Caco-2 (cell line): ENCODE results near the gene BDKRB1. TPM values are rescaled to one million over a fixed set of nuclear protein-coding genes. Genes with fewer than 3 reads are reported as not detected.

Source experiments
- BruUV-seq: library from RNA; stranded (reverse); fragments of 400-500 nt; replicated peaks from 2 replicates; lab custom pipeline; 2021; lab: Mats Ljungman, UMichigan
- CTCF ChIA-PET: fragments of 300-600 bp; sonication (Branson Sonifier 250); formaldehyde crosslinking; loops from one replicate; lab custom pipeline; 2022; ENCODE audit warnings: antibody characterized with exemption; lab: Charles Lee
- POLR2A ChIA-PET: fragments of 300-600 bp; sonication (Branson Sonifier 250); formaldehyde crosslinking; loops from one replicate; lab custom pipeline; 2022; ENCODE audit warnings: antibody characterized with exemption; lab: Charles Lee
- DNase-seq, 2 experiments: peaks; one replicate each; pipeline versions ENCODE4 v3.0.0 to v3.0.0-alpha.2; 2020 to 2022
- H3K27me3 ChIP-seq: replicated peaks from 2 replicates; pipeline ENCODE4 v1.6.0; 2011; ENCODE audit warnings: low read length; ENCODE audit not compliant: control insufficient read depth, insufficient read depth
- H3K36me3 ChIP-seq: 2 replicates; pipeline ENCODE4 v1.5.1; 2011; ENCODE audit warnings: low read length; ENCODE audit not compliant: control insufficient read depth, insufficient read depth
- H3K4me1 ChIP-seq: fragments of 250-450 bp; sonication (Bioruptor Pico); 2 replicates; pipeline ENCODE4 v1.5.1; 2020; ENCODE audit warnings: mild to moderate bottlenecking
- H3K4me3 ChIP-seq: 2 replicates; pipeline ENCODE4 v1.5.1; 2011; ENCODE audit warnings: low read depth, mild to moderate bottlenecking, control low read depth, low read length
- H3K9me3 ChIP-seq: fragments of 250-450 bp; sonication (Bioruptor Pico); 2 replicates; pipeline ENCODE4 v1.5.1; 2020; ENCODE audit warnings: mild to moderate bottlenecking, moderate library complexity
- H3K27ac Mint-ChIP-seq: one replicate; pipeline ENCODE4 v1.8.0; 2022; ENCODE audit warnings: mixed read lengths; ENCODE audit not compliant: unreplicated experiment
- H3K27me3 Mint-ChIP-seq: one replicate; pipeline ENCODE4 v1.8.0; 2022; ENCODE audit warnings: mixed read lengths; ENCODE audit not compliant: insufficient read depth, unreplicated experiment
- H3K36me3 Mint-ChIP-seq: one replicate; pipeline ENCODE4 v1.8.0; 2022; ENCODE audit warnings: mild to moderate bottlenecking, mixed read lengths; ENCODE audit not compliant: insufficient read depth, unreplicated experiment
- H3K4me1 Mint-ChIP-seq: one replicate; pipeline ENCODE4 v1.8.0; 2022; ENCODE audit warnings: low read depth, mixed read lengths; ENCODE audit not compliant: unreplicated experiment
- H3K4me3 Mint-ChIP-seq: one replicate; pipeline ENCODE4 v1.8.0; 2022; ENCODE audit warnings: mild to moderate bottlenecking, moderate library complexity, mixed read lengths; ENCODE audit not compliant: unreplicated experiment
- H3K9me3 Mint-ChIP-seq: one replicate; pipeline ENCODE4 v1.8.0; 2022; ENCODE audit warnings: mixed read lengths; ENCODE audit not compliant: unreplicated experiment
- intact Hi-C: fragments of 100-400 bp; cut with micrococcal nuclease; formaldehyde crosslinking; loops from one replicate; pipeline ENCODE4 v1.10.0; 2022; ENCODE audit not compliant: unreplicated experiment
- total RNA-seq: library from RNA; stranded (reverse); gene quantifications from 2 replicates; pipeline ENCODE4 v1.2.3, GENCODE V29; 2022
- TF ChIP-seq, protein P1 (sequence below), 2 experiments: fragments of 200-600 bp in 1 of 2; IDR thresholded peaks; 1 replicate in 1 of 2; 2 replicates in 1 of 2; pipeline versions ENCODE4 v1.5.1 to v1.8.0; 2011 to 2022; ENCODE audit warnings: antibody characterized with exemption in 1 of 2, control low read depth in 1 of 2, inconsistent platforms in 1 of 2, low read depth in 1 of 2, low read length in 1 of 2, mild to moderate bottlenecking in 1 of 2, moderate library complexity in 1 of 2; ENCODE audit not compliant: insufficient read depth in 1 of 2, severe bottlenecking in 1 of 2, unreplicated experiment in 1 of 2

Gene BDKRB1
- total RNA-seq, 1 experiment from 2014 or later: 0.18 TPM

DNA sequence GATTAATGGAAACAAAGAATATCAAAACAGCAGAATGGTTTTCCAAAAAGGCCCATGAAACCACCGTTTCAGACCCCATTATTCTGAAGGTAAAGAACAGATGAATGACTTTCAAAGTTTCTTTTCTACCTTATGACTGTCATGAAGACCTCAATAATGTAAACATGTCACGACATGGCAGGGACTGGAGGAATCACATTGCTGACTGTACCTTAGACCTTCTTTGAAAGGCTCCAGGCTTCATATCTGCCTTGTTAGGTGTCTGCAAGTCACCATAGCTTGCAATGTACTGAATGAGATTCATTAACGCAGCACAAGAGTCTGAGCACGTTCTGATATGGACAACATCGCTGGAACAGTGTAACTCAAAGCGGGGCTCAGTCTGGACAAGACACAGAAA, 54.9 kb downstream of the BDKRB1 start:
- POLR2A ChIA-PET: no interaction called here

More for the DNA sequence above, 54.9 kb downstream of the BDKRB1 start:
- Histone ChIP-seq H3K4me3 (no peak overlapping the region), H3K9me3 (no peaks in the 10 kb centered on the region), H3K27me3 (no peaks in the 10 kb centered on the region), H3K4me1 (peaks cover 29% of the 10 kb centered on the region), H3K36me3 (no peaks in the 10 kb centered on the region; the same call in 1 of the 2 replicates)
- CTCF ChIA-PET: no interaction called here
- Mint-ChIP-seq H3K9me3 (no peaks in the 10 kb centered on the region), H3K27ac (no peak overlapping the region), H3K36me3 (peaks cover 19% of the 10 kb centered on the region), H3K4me1 (peaks cover 22% of the 10 kb centered on the region), H3K4me3 (no peak overlapping the region), H3K27me3 (no peaks in the 10 kb centered on the region)
- intact Hi-C loops: no loop called here
- DNase-seq: no peak
- no TSS peak for BruUV-seq
- TF ChIP-seq, protein P1, sequence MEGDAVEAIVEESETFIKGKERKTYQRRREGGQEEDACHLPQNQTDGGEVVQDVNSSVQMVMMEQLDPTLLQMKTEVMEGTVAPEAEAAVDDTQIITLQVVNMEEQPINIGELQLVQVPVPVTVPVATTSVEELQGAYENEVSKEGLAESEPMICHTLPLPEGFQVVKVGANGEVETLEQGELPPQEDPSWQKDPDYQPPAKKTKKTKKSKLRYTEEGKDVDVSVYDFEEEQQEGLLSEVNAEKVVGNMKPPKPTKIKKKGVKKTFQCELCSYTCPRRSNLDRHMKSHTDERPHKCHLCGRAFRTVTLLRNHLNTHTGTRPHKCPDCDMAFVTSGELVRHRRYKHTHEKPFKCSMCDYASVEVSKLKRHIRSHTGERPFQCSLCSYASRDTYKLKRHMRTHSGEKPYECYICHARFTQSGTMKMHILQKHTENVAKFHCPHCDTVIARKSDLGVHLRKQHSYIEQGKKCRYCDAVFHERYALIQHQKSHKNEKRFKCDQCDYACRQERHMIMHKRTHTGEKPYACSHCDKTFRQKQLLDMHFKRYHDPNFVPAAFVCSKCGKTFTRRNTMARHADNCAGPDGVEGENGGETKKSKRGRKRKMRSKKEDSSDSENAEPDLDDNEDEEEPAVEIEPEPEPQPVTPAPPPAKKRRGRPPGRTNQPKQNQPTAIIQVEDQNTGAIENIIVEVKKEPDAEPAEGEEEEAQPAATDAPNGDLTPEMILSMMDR (IDR thresholded peaks at IDR 0.05; ENCODE audit: insufficient read depth in 1 of 2, low read depth in 1 of 2, low read length in 1 of 2, severe bottlenecking in 1 of 2, unreplicated experiment in 1 of 2): no peak

Other genes starting within 250 kb of the BDKRB1 start
- 0.05 and 0.20 TPM in 2 replicates for gene C14orf132, start 216.8 kb upstream of the BDKRB1 start, total RNA-seq
- 1.4 and 2.0 TPM in 2 replicates for gene BDKRB2, start 51.4 kb upstream of the BDKRB1 start, total RNA-seq
- 16.6 and 19.4 TPM in 2 replicates for gene ATG2B, start 107.1 kb downstream of the BDKRB1 start, total RNA-seq
- 24.1 and 27.9 TPM in 2 replicates for gene GSKIP, start 107.3 kb downstream of the BDKRB1 start, total RNA-seq
- 0.49 and 0.68 TPM in 2 replicates for gene AK7, start 135.9 kb downstream of the BDKRB1 start, total RNA-seq
- 204 and 207 TPM in 2 replicates for gene PAPOLA, start 246.2 kb downstream of the BDKRB1 start, total RNA-seq